Measurements from ENCODE around the gene BTBD16.

Gene BTBD16

GRCh38 chr10:122271076-122271475 lies at the start of gene BTBD16:
BTBD16 (plus strand) TSS chr10:122271296; CDS start chr10:122275082, 3,786 bp downstream.
- POLR2A ChIA-PET, result no interaction called here
- DNase-seq (ENCODE audit: low read depth, low spot score), result no peak
- TF ChIP-seq, protein P1, sequence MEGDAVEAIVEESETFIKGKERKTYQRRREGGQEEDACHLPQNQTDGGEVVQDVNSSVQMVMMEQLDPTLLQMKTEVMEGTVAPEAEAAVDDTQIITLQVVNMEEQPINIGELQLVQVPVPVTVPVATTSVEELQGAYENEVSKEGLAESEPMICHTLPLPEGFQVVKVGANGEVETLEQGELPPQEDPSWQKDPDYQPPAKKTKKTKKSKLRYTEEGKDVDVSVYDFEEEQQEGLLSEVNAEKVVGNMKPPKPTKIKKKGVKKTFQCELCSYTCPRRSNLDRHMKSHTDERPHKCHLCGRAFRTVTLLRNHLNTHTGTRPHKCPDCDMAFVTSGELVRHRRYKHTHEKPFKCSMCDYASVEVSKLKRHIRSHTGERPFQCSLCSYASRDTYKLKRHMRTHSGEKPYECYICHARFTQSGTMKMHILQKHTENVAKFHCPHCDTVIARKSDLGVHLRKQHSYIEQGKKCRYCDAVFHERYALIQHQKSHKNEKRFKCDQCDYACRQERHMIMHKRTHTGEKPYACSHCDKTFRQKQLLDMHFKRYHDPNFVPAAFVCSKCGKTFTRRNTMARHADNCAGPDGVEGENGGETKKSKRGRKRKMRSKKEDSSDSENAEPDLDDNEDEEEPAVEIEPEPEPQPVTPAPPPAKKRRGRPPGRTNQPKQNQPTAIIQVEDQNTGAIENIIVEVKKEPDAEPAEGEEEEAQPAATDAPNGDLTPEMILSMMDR (IDR thresholded peaks at IDR 0.05; ENCODE audit: insufficient read depth, low read length, missing control alignments), result no peak
- H3K4me3 ChIP-seq (ENCODE audit: low read depth, low read length), result no peak within 1 kb of the TSS
- CTCF ChIA-PET, result interaction anchor here (1.0 to 3.8 kb wide), 13 partner anchors 8 to 294 kb away, joined by 3 to 30 read pairs (median 6); no protein-coding TSS in a partner anchor

GRCh38 chr10:122221958-122222357 lies 49.1 kb upstream of the BTBD16 start:
- no peak for DNase-seq (ENCODE audit: low read depth, low spot score)
- CTCF ChIA-PET, result no interaction called here
- POLR2A ChIA-PET, result no interaction called here

DNA sequence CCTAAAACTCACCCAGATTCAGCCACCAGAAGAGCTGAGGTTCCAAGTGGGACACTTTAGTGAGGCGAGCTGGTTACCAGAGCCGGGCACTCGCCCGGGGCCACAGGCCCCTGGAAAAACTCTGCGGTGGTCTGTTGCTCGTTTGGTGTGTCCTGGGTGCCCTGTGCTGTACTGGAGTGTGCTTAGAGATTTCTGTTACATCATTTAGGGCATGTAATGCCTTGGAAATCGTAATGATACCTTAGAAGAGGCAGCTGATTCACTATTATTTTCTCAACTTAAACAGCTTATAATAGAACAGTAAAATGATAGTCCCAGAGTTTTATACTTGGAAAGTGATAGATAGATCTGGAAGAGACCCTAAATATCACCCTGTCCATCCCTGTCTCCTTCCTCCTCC lies 48.5 kb upstream of the BTBD16 start:
- ChIA-PET POLR2A (no interaction called here), CTCF (no interaction called here)
- DNase-seq (ENCODE audit: low read depth, low spot score), result no peak
- TF ChIP-seq, protein P1 (IDR thresholded peaks at IDR 0.05; ENCODE audit: insufficient read depth, low read length, missing control alignments), result no peak
- H3K4me3 ChIP-seq (ENCODE audit: low read depth, low read length), result no peak overlapping the region

More at GRCh38 chr10:122221958-122222357, 49.1 kb upstream of the BTBD16 start:
- TF ChIP-seq, protein P1 (IDR thresholded peaks at IDR 0.05; ENCODE audit: insufficient read depth, low read length, missing control alignments), result no peak
- H3K4me3 ChIP-seq (ENCODE audit: low read depth, low read length), result no peak overlapping the region

DNA sequence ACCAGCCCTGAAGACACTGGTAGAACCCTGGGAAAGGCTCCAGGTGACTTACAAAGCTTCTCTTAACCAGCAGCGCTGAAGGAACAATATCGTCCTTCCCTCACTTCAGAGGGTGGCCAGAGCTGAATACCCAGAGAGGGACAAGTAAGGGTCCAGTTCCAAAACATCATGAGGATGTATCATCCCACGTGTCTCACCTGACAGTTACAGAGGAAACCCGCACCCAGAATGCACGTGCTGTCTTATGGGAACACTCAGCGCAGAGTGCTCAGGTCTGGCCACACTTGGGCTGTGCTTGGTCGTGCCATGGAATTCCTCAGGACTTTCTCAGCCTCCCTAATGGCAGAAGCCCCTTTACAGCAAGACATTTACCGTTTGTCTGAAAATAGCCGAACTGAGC lies 46.9 kb upstream of the BTBD16 start:
- POLR2A ChIA-PET, result no interaction called here
- CTCF ChIA-PET, result interaction anchor here (0.9 to 1.2 kb wide), 5 partner anchors 11 to 54 kb away, joined by 3 read pairs; no protein-coding TSS in a partner anchor
- TF ChIP-seq, protein P1 (IDR thresholded peaks at IDR 0.05; ENCODE audit: insufficient read depth, low read length, missing control alignments), result no peak
- no peak for DNase-seq (ENCODE audit: low read depth, low spot score)
- H3K4me3 ChIP-seq (ENCODE audit: low read depth, low read length), result no peak overlapping the region

- POLR2A ChIA-PET, result no interaction called here
- no peak overlapping the region for H3K4me3 ChIP-seq (ENCODE audit: low read depth, low read length)
- no peak for DNase-seq (ENCODE audit: low read depth, low spot score)
- CTCF ChIA-PET, result no interaction called here
- TF ChIP-seq, protein P1 (IDR thresholded peaks at IDR 0.05; ENCODE audit: insufficient read depth, low read length, missing control alignments), result no peak
These were observed 45.8 kb upstream of the BTBD16 start for GRCh38 chr10:122225330-122225729.

DNA sequence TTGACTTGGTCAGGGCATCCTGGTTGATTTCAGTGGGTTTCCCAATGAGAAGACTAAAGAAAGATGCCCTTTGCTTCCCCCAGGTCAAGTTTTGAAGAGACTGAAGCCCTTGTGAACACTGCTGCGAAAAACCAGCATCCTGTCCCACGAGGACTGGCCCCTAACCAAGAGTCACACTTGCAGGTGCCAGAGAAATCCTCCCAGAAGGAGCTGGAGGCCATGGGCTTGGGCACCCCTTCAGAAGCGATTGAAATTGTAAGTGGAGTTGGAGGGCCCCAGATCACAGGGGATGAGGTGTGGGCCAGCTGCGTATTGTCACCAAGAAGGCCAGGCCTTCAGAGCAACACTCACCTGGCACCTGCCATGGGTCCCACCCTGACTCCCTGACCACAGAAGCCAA lies 43.3 kb upstream of the BTBD16 start:
- ChIA-PET POLR2A (no interaction called here), CTCF (interaction anchor here (1.3 kb wide), 1 partner anchor 19 kb away, joined by 3 read pairs; no protein-coding TSS in a partner anchor)
- no peak overlapping the region for H3K4me3 ChIP-seq (ENCODE audit: low read depth, low read length)
- TF ChIP-seq, protein P1 (IDR thresholded peaks at IDR 0.05; ENCODE audit: insufficient read depth, low read length, missing control alignments), result no peak
- no peak for DNase-seq (ENCODE audit: low read depth, low spot score)
